SK-N-SH treated with all-trans-retinoic acid at 6 μM for 48 hours (cell line): ENCODE results near the gene TRIM69.

Source experiments
- ESRRG ChIP-seq: fragments of 250-450 bp; sonication (Bioruptor Pico); IDR thresholded peaks from 2 replicates; pipeline ENCODE4 v1.6.1; 2021; ENCODE audit warnings: mild to moderate bottlenecking
- GLIS3 ChIP-seq: fragments of 250-450 bp; sonication (Bioruptor Pico); IDR thresholded peaks from 2 replicates; pipeline ENCODE4 v1.5.0; 2020; ENCODE audit warnings: mild to moderate bottlenecking, moderate library complexity
- RARB ChIP-seq: fragments of 250-450 bp; sonication (Bioruptor Pico); IDR thresholded peaks from 2 replicates; pipeline ENCODE4 v1.8.0; 2021; ENCODE audit warnings: mild to moderate bottlenecking, moderate library complexity
- TCF4 ChIP-seq: fragments of 250-450 bp; sonication (Bioruptor Pico); IDR thresholded peaks from 2 replicates; pipeline ENCODE4 v1.8.0; 2021; ENCODE audit warnings: mild to moderate bottlenecking, moderate library complexity, borderline replicate concordance
- ZFP30 ChIP-seq: fragments of 450-650 bp; formaldehyde crosslinking; IDR thresholded peaks from 2 replicates; pipeline ENCODE4 v1.5.0; 2022; ENCODE audit warnings: mild to moderate bottlenecking, moderate library complexity
- ZNF8 ChIP-seq: fragments of 450-650 bp; formaldehyde crosslinking; IDR thresholded peaks from 2 replicates; pipeline ENCODE4 v1.5.0; 2020; ENCODE audit warnings: mild to moderate bottlenecking, moderate library complexity

GRCh38 chr15:44763187-44763586 lies 26.9 kb downstream of the TRIM69 start:
- TF ChIP-seq TCF4 (CRISPR knock-in tag) (no peak), GLIS3 (CRISPR knock-in tag) (no peak), ZNF8 (CRISPR knock-in tag) (no peak), ESRRG (CRISPR knock-in tag) (no peak), ZFP30 (CRISPR knock-in tag) (no peak), RARB (CRISPR knock-in tag) (no peak)
